Activated T-cell treated with anti-CD3 and anti-CD28 coated beads, Interleukin-2, amount 50 U/mL, for 1 hour (primary cell): ENCODE results near the gene CCDC138.
"Not testable (repeated sequence)": the region's sequence is repeated elsewhere in the genome, so short reads cannot be mapped to it uniquely, and the experiment has no call there.

Experiments
- DNase-seq: peaks from one replicate; pipeline ENCODE4 v3.0.0-alpha.2; 2020

Gene CCDC138

GRCh38 chr2:108786354-108787215 lies at the start of gene CCDC138:
Gene CCDC138, plus strand, starts transcription at chr2:108786771. Its CDS starts 52 bp downstream, at chr2:108786823.
- DNase-seq = peak; percentile 94

GRCh38 chr2:108757973-108758372 lies 28.6 kb upstream of the CCDC138 start:
- not testable (repeated sequence) for DNase-seq

- not testable (repeated sequence) for DNase-seq
Observed at GRCh38 chr2:108762618-108763017, 24.0 kb upstream of the CCDC138 start.

- DNase-seq = not testable (repeated sequence)
Observed at GRCh38 chr2:108766671-108767070, 19.9 kb upstream of the CCDC138 start.

- not testable (repeated sequence) for DNase-seq
Observed at GRCh38 chr2:108767859-108768258, 18.7 kb upstream of the CCDC138 start.

GRCh38 chr2:108776475-108776874 lies 10.1 kb upstream of the CCDC138 start:
- no peak for DNase-seq

- no peak for DNase-seq
Observed at GRCh38 chr2:108778857-108779256, 7.7 kb upstream of the CCDC138 start.

- DNase-seq = no peak
Observed at GRCh38 chr2:108786008-108786353, 590 bp upstream of the CCDC138 start.

GRCh38 chr2:108787216-108787541 lies 608 bp downstream of the CCDC138 start:
- DNase-seq = no peak

GRCh38 chr2:108803045-108803736 lies 16.6 kb downstream of the CCDC138 start:
- DNase-seq = no peak

GRCh38 chr2:108805032-108805431 lies 18.5 kb downstream of the CCDC138 start:
- DNase-seq = no peak

GRCh38 chr2:108805782-108806181 lies 19.2 kb downstream of the CCDC138 start:
- no peak for DNase-seq

GRCh38 chr2:108806371-108807113 lies 20.0 kb downstream of the CCDC138 start:
- DNase-seq = no peak

GRCh38 chr2:108809936-108810335 lies 23.4 kb downstream of the CCDC138 start:
- no peak for DNase-seq

GRCh38 chr2:108810993-108811957 lies 24.7 kb downstream of the CCDC138 start:
- DNase-seq = no peak

- no peak for DNase-seq
Observed at GRCh38 chr2:108813732-108814131, 27.2 kb downstream of the CCDC138 start.

GRCh38 chr2:108820482-108820881 lies 33.9 kb downstream of the CCDC138 start:
- no peak for DNase-seq

GRCh38 chr2:108823286-108823685 lies 36.7 kb downstream of the CCDC138 start:
- DNase-seq = no peak

- DNase-seq = no peak
Observed at GRCh38 chr2:108824316-108825070, 37.9 kb downstream of the CCDC138 start.

GRCh38 chr2:108825254-108825653 lies 38.7 kb downstream of the CCDC138 start:
- no peak for DNase-seq

GRCh38 chr2:108825736-108826135 lies 39.2 kb downstream of the CCDC138 start:
- no peak for DNase-seq
